ENCODE measurements around the gene SWSAP1. TPM values are rescaled to one million over a fixed set of nuclear protein-coding genes. Genes with fewer than 3 reads are reported as not detected.

Gene SWSAP1
- total and polyA plus RNA-seq, 2 experiments from 2014 or later: 2.1 to 6.1 TPM

GRCh38 chr19:11373166-11373884 lies 1.1 kb upstream of the SWSAP1 start:
- Mint-ChIP-seq H3K4me1 (peaks cover 15% of the 10 kb centered on the region), H3K36me3 (ENCODE audit: low read depth) (peaks cover 15% of the 10 kb centered on the region), H3K27ac (no peak overlapping the region), H3K9me3 (no peaks in the 10 kb centered on the region), H3K27me3 (ENCODE audit: insufficient read depth, low read depth, poor library complexity) (peaks cover 9% of the 10 kb centered on the region), H3K4me3 (peak overlapping the region; percentile 9; the same call in 2 of the 3 replicates)
- TF ChIP-seq STAT1 (IDR thresholded peaks at IDR 0.05; ENCODE audit: unreplicated experiment) (no peak), NANOG (IDR thresholded peaks at IDR 0.05; ENCODE audit: borderline replicate concordance) (no peak), REST (IDR thresholded peaks at IDR 0.05; ENCODE audit: unreplicated experiment) (no peak), EZH2phosphoT487 (IDR thresholded peaks at IDR 0.05; ENCODE audit: unreplicated experiment) (no peak), ZNF114 (CRISPR knock-in tag; IDR thresholded peaks at IDR 0.05) (no peak), ZNF331 (CRISPR knock-in tag; IDR thresholded peaks at IDR 0.05; ENCODE audit: low read depth) (no peak), ETS1 (IDR thresholded peaks at IDR 0.05) (no peak), CTCF (conservative IDR thresholded peaks at IDR 0.05; ENCODE audit: low read depth in 2 of 2) (no peak), JUNB (IDR thresholded peaks at IDR 0.05; ENCODE audit: unreplicated experiment) (no peak), EZH2 (IDR thresholded peaks at IDR 0.05; ENCODE audit: low read depth, unreplicated experiment) (no peak), ZNF462 (CRISPR knock-in tag; IDR thresholded peaks at IDR 0.05) (no peak), CREB1 (CRISPR knock-in tag; IDR thresholded peaks at IDR 0.05; ENCODE audit: low read depth) (no peak), POLR2AphosphoS5 (IDR thresholded peaks at IDR 0.05; ENCODE audit: low read depth) (no peak)
- Histone ChIP-seq H3K27ac (ENCODE audit: low read depth) (peak overlapping the region; percentile 29; the same call in 1 of the 2 replicates), H3F3A (replicated peaks; ENCODE audit: low read depth) (0 out of 2 replicates have a peak, but pooled peaks cover 6% of the 10 kb centered on the region), H3K4me3 (no peak overlapping the region; the same call in 1 of the 2 replicates), H3K27me3 (ENCODE audit: insufficient read depth) (no peaks in the 10 kb centered on the region), H3K4me2 (0 out of 2 replicates have a peak overlapping the region, but pooled peaks have one; percentile 44), H3K79me2 (replicated peaks; ENCODE audit: insufficient read depth) (peaks cover 10% of the 10 kb centered on the region; the same call in 1 of the 2 replicates), H2AFZ (no peak overlapping the region), H3K36me3 (ENCODE audit: insufficient read depth) (no peaks in the 10 kb centered on the region), H3K4me1 (ENCODE audit: insufficient read depth) (peaks cover 10% of the 10 kb centered on the region), H4K20me1 (replicated peaks; ENCODE audit: insufficient read depth) (peaks cover 5% of the 10 kb centered on the region; the same call in 1 of the 2 replicates), H3K9me2 (ENCODE audit: insufficient read depth) (no peaks in the 10 kb centered on the region)
- ATAC-seq: peak; percentile 3; the same call in 1 of the 3 replicates
- DNase-seq (ENCODE audit: low spot score): peak; percentile 84

Measured in GM23338 (cell line).